ENCODE results near the gene GP1BB.
"Not testable (repeated sequence)": the region's sequence is repeated elsewhere in the genome, so short reads cannot be mapped to it uniquely, and the experiment has no call there.

DNA sequence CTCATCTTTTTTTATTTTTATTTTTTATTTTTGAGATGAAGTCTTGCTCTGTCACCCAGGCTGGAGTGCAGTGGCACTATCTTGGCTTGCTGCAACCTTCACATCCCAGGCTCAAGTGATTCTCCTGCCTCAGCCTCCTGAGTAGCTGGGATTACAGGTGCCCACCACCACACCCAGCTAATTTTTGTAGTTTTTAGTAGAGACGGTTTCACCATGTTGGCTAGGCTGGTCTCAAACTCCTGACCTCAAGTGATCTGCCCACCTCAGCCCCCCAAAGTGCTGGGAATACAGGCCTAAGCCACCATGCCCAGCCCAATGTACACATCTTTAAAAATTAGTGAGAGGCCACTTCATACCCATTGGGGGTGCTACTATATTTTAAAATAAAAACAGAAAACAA lies 46.9 kb upstream of the GP1BB start:
- not testable (repeated sequence) for TF ChIP-seq CTCF, POLR2A (IDR thresholded peaks at IDR 0.05)

Data from prostate gland (tissue), 2 donors.